GM18873 (cell line): ENCODE measurements around the gene RAD23A.
A peak's percentile ranks its signal among the peaks of the same experiment; 100 is the strongest.
"Not testable (repeated sequence)": the region's sequence is repeated elsewhere in the genome, so short reads cannot be mapped to it uniquely, and the experiment has no call there.

ENCODE experiments used
- ATAC-seq: cut with Tn5 transposase; IDR thresholded peaks from one replicate; pipeline ENCODE4 v1.9.1; 2021; ENCODE audit warnings: mild to moderate bottlenecking, moderate library complexity, moderate number of reproducible peaks; ENCODE audit not compliant: unreplicated experiment, low FRiP score

The RAD23A gene

DNA sequence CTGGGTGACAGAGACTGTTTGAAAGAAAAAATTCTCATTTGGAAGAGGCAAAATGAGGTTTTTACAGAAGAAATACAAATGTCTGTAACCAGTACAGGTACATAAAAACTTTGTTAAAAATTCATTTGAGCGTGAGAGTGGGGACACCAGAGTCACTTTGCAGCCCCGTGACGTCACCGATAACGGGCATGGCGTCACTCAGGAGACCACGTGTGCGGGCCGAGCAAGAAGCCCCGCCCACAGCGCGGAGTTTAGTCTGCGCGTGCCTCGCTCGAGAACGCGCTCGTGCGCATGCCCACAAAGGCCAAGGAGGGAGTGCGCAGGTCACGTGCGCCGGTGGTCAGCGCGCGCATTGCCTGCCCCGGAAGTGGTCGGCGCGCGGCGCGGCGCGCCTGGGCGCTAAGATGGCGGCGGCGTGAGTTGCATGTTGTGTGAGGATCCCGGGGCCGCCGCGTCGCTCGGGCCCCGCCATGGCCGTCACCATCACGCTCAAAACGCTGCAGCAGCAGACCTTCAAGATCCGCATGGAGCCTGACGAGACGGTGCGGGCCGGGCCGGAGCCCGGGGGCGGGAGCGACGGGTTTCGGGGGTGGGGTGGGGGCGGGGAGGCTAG lies at the start of gene RAD23A:
TSS of gene RAD23A (plus strand) at position 384 of the 613 bp plus-strand sequence. CDS start at position 471, 87 bp downstream.
- peak; percentile 77 for ATAC-seq

GRCh38 chr19:12896460-12896859 lies 49.2 kb upstream of the RAD23A start:
- no peak for ATAC-seq

DNA sequence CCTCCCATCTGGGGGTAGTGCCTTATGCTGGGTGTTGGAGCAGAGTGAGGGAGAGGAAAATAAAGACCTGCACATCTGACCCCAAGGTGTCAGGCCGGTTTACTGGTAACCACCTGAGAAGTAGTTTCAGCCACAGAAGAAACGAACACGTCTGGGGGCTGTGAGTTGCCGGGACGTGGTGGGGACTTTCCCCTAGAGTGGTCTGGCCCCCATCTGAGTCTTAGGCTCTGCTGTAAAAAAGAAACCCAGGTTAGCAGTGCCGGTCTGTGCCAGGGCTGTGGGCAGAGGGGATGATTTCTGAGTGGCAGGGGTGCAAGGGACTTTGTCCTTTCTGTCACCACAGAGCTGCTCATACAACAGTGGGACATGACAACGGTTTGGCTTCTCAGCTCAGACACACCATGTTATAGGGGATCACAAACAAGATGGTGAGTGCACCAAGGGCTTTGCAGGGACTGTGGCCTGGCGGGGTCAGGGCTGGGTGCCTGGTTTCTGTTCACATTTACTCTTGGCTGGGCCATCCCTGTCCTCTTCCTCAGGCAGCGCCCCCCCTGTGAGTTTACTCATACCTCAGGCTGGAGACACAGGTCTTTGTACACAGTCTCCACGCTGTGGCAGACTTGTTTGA lies 45.7 kb upstream of the RAD23A start:
- no peak for ATAC-seq

GRCh38 chr19:12907166-12907565 lies 38.5 kb upstream of the RAD23A start:
- no peak for ATAC-seq

DNA sequence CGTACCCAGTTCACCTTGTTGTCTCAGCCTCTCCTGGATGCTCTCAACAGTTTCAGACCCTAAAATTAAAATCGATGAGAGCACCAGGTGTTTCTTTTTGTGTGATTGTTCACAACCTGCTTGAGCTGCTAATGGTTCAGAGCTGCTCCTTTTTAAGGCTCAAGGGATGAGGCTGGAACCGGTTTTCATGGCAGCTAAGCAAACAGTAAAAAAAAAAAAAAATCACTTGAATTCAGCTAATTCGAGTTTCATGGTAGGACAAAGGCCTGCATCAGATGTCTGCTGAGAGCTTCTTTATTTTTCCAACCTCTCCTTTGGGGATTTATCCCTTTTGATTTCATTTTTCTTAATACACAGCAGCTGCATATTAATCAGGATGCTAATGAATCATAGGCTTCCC lies 33.1 kb upstream of the RAD23A start:
- ATAC-seq, result no peak

DNA sequence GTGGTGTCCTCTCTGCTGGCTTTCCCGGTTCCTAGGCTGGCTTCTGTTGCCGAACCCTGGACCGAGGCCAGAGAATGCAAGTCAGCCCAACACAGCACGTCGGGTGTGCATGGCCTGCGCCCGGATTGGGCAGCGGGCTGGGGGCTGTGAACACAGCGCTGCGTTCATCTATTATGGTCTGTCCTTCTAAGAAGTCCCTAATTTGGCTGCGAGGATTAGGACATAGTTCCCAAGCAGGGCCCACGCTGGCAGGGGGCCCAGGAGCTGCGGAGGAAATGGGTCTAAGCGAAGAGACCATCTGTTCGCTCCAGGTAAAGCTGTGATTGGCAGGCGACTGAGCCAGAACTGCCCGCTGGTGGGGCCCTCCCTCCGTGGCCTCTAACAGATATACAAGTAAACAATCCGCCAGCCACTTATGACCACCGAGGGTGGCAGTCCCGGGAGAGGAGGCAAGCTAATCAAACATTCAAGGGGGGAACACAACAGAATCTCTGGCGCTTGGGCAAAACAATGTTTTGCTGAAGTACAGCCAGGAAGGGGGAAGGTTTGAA lies 32.6 kb upstream of the RAD23A start:
- ATAC-seq, result no peak

DNA sequence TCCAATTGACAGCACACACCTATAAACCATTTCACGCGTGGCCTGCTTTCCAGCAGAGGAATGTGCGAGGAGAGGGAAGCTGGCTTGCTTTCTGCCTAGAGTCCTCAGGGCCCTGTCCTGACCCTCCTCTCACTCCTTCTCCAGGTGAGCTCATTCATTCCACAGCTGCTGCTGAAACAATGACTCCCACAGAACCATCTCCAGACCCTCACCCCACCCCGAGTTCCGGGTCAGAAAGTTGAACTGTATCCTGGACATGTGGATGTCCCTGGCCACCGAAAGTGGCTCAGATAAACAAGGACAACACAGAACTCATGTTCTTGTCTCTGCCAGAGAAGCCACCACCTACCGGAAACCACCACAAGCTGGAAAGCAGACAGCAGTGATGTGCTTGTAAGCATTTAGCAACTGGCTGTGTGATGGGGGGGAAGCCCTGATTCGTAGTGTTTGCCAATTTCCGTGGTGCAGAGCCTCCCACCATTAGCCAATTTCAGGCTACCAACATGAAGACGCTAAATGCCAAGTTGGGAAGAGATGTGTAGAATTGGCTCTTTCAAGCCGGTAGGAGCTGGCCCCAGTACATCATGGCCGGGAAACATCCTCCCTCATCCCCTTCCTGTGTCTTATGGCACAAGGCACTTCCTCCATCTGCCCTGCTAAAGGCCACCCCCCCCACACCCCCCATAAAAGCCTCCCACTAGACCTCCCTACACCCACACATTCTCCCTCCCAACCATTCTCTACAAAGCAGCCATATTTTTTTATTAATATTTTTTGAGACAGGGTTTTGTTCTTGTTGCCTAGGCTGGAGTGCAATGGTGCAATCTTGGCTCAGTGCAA lies 31.6 kb upstream of the RAD23A start:
- no peak for ATAC-seq

- not testable (repeated sequence) for ATAC-seq
Observed at GRCh38 chr19:12915860-12916259, 29.8 kb upstream of the RAD23A start.

GRCh38 chr19:12918253-12918652 lies 27.4 kb upstream of the RAD23A start:
- ATAC-seq, result no peak

DNA sequence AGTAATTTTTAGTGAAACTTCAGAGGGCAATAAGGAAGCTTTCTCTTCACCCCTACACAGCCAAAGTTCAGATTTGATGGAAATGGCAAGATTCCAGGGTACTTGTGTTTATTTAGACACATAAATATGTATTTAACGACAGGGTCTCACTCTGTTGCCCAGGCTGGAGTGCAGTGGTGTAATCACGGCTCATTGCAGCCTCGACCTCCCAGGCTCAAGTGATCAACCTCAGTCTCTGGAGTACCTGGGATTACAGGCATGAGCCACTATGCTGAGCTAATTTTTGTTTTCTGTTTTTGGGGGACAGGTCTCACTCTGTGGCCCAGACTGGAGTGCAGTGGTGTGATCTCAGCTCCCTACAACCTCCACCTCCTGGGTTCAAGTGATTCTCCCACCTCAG lies 24.6 kb upstream of the RAD23A start:
- no peak for ATAC-seq

GRCh38 chr19:12922959-12923358 lies 22.7 kb upstream of the RAD23A start:
- no peak for ATAC-seq

- no peak for ATAC-seq
Observed at GRCh38 chr19:12924621-12925310, 20.9 kb upstream of the RAD23A start.

GRCh38 chr19:12930002-12930645 lies 15.5 kb upstream of the RAD23A start:
- no peak for ATAC-seq

DNA sequence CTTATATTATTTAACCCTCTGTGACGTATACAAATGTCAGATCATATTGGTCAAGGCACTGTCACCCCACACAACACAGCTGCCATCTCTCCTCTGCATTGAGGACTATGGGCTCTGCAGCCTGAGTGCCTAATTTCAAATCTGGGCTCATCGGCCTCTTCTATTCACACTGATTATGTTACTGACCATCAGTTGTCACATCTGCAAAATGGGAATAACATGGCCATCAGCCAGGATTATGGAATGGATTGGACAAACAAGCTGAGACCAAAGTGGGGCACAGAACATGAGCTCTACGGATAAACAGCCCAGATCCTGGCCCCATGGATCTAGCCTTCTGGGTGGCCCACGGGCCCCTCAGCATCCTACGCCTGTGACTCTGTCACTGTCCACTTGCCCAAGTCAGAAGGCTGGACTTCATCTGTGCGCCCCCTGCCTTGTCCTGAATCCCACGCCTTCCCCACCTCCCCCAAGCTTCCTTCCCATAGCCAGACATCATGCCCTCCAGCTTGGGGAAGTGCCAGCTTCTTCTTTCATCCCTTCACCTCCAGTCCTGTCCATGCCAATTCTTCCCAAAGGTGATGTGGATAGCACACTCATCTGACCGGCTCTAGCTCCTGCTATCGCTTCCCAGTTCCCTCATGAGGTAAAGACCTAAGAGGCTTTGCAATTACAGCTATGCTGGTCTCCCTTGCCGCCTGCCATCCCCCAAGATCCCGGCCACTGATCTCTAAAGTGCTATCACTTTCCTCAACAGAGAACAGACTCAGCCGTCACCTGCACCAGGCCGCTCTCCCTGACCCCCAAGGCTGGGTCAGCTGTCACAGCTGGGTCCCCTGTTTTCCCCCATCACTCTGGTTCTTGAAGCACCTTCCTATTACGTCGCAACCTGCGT lies 13.0 kb upstream of the RAD23A start:
- no peak for ATAC-seq

GRCh38 chr19:12933287-12934072 lies 12.2 kb upstream of the RAD23A start, which contains the start of gene FARSA:
Gene FARSA, minus strand, starts transcription at chr19:12933711. Its CDS starts 15 bp downstream, at chr19:12933696.
- peak; percentile 43 for ATAC-seq

DNA sequence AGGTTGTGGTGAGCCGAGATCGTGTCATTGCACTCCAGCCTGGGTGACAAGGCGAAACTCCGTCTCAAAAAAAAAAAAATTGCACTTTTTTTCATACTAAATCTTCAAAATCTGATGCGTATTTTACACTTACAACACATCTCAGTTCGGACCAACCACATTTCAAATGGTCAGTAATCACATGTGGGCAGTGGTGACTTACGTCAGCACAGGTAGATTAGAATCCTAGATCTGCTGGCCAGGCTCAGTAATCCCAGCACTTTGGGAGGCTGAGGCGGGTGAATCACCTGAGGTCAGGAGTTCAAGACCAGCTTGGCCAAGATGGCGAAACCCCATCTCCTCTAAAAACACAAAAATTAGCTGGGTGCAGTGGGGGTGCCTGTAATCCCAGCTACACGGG lies 10.6 kb upstream of the RAD23A start:
- no peak for ATAC-seq

DNA sequence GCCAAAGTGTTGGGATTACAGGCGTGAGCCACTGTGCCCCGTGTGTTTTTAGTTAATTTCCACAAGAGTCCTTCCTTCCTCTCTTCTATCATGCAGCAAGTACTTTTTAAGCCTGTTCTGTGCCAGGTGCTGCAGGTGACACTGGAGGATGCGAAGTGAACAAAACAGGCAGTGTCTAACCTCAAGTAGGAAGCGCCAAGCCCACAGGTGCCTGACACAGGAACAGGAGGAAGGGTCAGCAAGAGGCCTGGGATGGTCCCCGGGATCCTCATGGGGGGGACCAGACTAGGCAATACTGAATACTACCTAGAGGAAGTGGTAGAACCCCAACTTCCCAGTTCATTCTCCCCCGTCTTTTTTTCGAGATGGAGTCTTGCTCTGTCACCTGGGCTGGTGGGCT lies 9.1 kb upstream of the RAD23A start:
- no peak for ATAC-seq
